ENCODE measurements around the gene SNX4. TPM values are rescaled to one million over a fixed set of nuclear protein-coding genes. Genes with fewer than 3 reads are reported as not detected.

Gene SNX4
- total and polyA plus RNA-seq, 4 donors, result 17.3 to 38.7 (median 31.6) TPM

- H3K36me3 ChIP-seq (ENCODE audit: control insufficient read depth in 1 of 2, insufficient read depth in 2 of 2, low read length in 1 of 2), result peaks cover 0 to 5% of the 10 kb centered on the region in 2 donors
- H3K27ac ChIP-seq (ENCODE audit: low read depth in 1 of 2, low read length in 2 of 2), result no peak overlapping the region
- H3K27me3 ChIP-seq (ENCODE audit: control insufficient read depth in 1 of 2, insufficient read depth in 2 of 2, low read length in 1 of 2), result no peaks in the 10 kb centered on the region
- no peaks in the 10 kb centered on the region for H3K4me1 ChIP-seq (ENCODE audit: control insufficient read depth in 1 of 2, insufficient read depth in 2 of 2, low read length in 2 of 2)
- intact Hi-C loops (cut with DNase I), result no loop called here
- no peaks in the 10 kb centered on the region for H3K9me3 ChIP-seq (ENCODE audit: control insufficient read depth, low read length)
- ATAC-seq (ENCODE audit: low FRiP score) (no peak), DNase-seq (no peak)
- 63 to 73% methylated on average over 2 of the region's 2 CpGs for WGBS, 2 donors
- no peak overlapping the region for H3K4me3 ChIP-seq (ENCODE audit: low read length in 2 of 2)
Observed at GRCh38 chr3:125480656-125481374, 39.2 kb downstream of the SNX4 start.

GRCh38 chr3:125479091-125479490, 40.9 kb downstream of the SNX4 start:
- H3K36me3 ChIP-seq (ENCODE audit: control insufficient read depth in 1 of 2, insufficient read depth in 2 of 2, low read length in 1 of 2), result peaks cover 2 to 5% of the 10 kb centered on the region in 2 donors
- WGBS, 2 donors, result 88 to 93% methylated on average over 4 of the region's 4 CpGs
- DNase-seq, result no peak
- no peak overlapping the region for H3K4me3 ChIP-seq (ENCODE audit: low read length in 2 of 2)
- intact Hi-C loops (cut with DNase I), result no loop called here
- no peak for ATAC-seq (ENCODE audit: low FRiP score)
- no peaks in the 10 kb centered on the region for H3K27me3 ChIP-seq (ENCODE audit: control insufficient read depth in 1 of 2, insufficient read depth in 2 of 2, low read length in 1 of 2)
- no peak overlapping the region for H3K27ac ChIP-seq (ENCODE audit: low read depth in 1 of 2, low read length in 2 of 2)
- no peaks in the 10 kb centered on the region for H3K4me1 ChIP-seq (ENCODE audit: control insufficient read depth in 1 of 2, insufficient read depth in 2 of 2, low read length in 2 of 2)
- H3K9me3 ChIP-seq (ENCODE audit: control insufficient read depth, low read length), result no peaks in the 10 kb centered on the region

- H3K9me3 ChIP-seq (ENCODE audit: control insufficient read depth, low read length), result no peaks in the 10 kb centered on the region
- H3K27me3 ChIP-seq (ENCODE audit: control insufficient read depth in 1 of 2, insufficient read depth in 2 of 2, low read length in 1 of 2), result no peaks in the 10 kb centered on the region
- WGBS, 2 donors, result 70 to 75% methylated on average over 2 of the region's 2 CpGs
- H3K27ac ChIP-seq (ENCODE audit: low read depth in 1 of 2, low read length in 2 of 2), result no peak overlapping the region
- intact Hi-C loops (cut with DNase I), result no loop called here
- no peak overlapping the region for H3K4me3 ChIP-seq (ENCODE audit: low read length in 2 of 2)
- peaks cover 2 to 5% of the 10 kb centered on the region in 2 donors for H3K36me3 ChIP-seq (ENCODE audit: control insufficient read depth in 1 of 2, insufficient read depth in 2 of 2, low read length in 1 of 2)
- no peak for ATAC-seq (ENCODE audit: low FRiP score)
- no peak for DNase-seq
- H3K4me1 ChIP-seq (ENCODE audit: control insufficient read depth in 1 of 2, insufficient read depth in 2 of 2, low read length in 2 of 2), result no peaks in the 10 kb centered on the region
Observed at GRCh38 chr3:125478326-125478725, 41.7 kb downstream of the SNX4 start.

GRCh38 chr3:125477701-125478100, 42.3 kb downstream of the SNX4 start:
- ATAC-seq (ENCODE audit: low FRiP score), result no peak
- WGBS, 2 donors, result 83 to 92% methylated on average over 1 of the region's 1 CpG
- Histone ChIP-seq H3K27ac (ENCODE audit: low read depth in 1 of 2, low read length in 2 of 2) (no peak overlapping the region), H3K4me1 (ENCODE audit: control insufficient read depth in 1 of 2, insufficient read depth in 2 of 2, low read length in 2 of 2) (no peaks in the 10 kb centered on the region), H3K27me3 (ENCODE audit: control insufficient read depth in 1 of 2, insufficient read depth in 2 of 2, low read length in 1 of 2) (no peaks in the 10 kb centered on the region), H3K9me3 (ENCODE audit: control insufficient read depth, low read length) (no peaks in the 10 kb centered on the region), H3K36me3 (ENCODE audit: control insufficient read depth in 1 of 2, insufficient read depth in 2 of 2, low read length in 1 of 2) (peaks cover 4 to 5% of the 10 kb centered on the region in 2 donors), H3K4me3 (ENCODE audit: low read length in 2 of 2) (no peak overlapping the region)
- intact Hi-C loops (cut with DNase I), result no loop called here
- no peak for DNase-seq

GRCh38 chr3:125470671-125471070, 49.3 kb downstream of the SNX4 start:
- no peaks in the 10 kb centered on the region for H3K9me3 ChIP-seq (ENCODE audit: control insufficient read depth, low read length)
- WGBS, 2 donors, result 3 to 13% methylated on average over 1 of the region's 1 CpG
- H3K36me3 ChIP-seq (ENCODE audit: control insufficient read depth in 1 of 2, insufficient read depth in 2 of 2, low read length in 1 of 2), result peaks cover 3% of the 10 kb centered on the region in 2 donors
- DNase-seq (no peak), ATAC-seq (ENCODE audit: low FRiP score) (no peak)
- H3K27ac ChIP-seq (ENCODE audit: low read depth in 1 of 2, low read length in 2 of 2), result no peak overlapping the region
- no peak overlapping the region for H3K4me3 ChIP-seq (ENCODE audit: low read length in 2 of 2)
- no peaks in the 10 kb centered on the region for H3K27me3 ChIP-seq (ENCODE audit: control insufficient read depth in 1 of 2, insufficient read depth in 2 of 2, low read length in 1 of 2)
- intact Hi-C loops (cut with DNase I), result no loop called here
- H3K4me1 ChIP-seq (ENCODE audit: control insufficient read depth in 1 of 2, insufficient read depth in 2 of 2, low read length in 2 of 2), result no peaks in the 10 kb centered on the region

- Histone ChIP-seq H3K27me3 (ENCODE audit: control insufficient read depth in 1 of 2, insufficient read depth in 2 of 2, low read length in 1 of 2) (no peaks in the 10 kb centered on the region), H3K4me1 (ENCODE audit: control insufficient read depth in 1 of 2, insufficient read depth in 2 of 2, low read length in 2 of 2) (no peaks in the 10 kb centered on the region), H3K4me3 (ENCODE audit: low read length in 2 of 2) (no peak overlapping the region), H3K27ac (ENCODE audit: low read depth in 1 of 2, low read length in 2 of 2) (no peak overlapping the region), H3K36me3 (ENCODE audit: control insufficient read depth in 1 of 2, insufficient read depth in 2 of 2, low read length in 1 of 2) (peaks cover under 1 to 4% of the 10 kb centered on the region in 2 donors), H3K9me3 (ENCODE audit: control insufficient read depth, low read length) (no peaks in the 10 kb centered on the region)
- ATAC-seq (ENCODE audit: low FRiP score), result no peak
- 78 to 84% methylated on average over 5 of the region's 5 CpGs for WGBS, 2 donors
- no peak for DNase-seq
- intact Hi-C loops (cut with DNase I), result no loop called here
Observed at GRCh38 chr3:125462722-125463299, 57.2 kb downstream of the SNX4 start.

- Histone ChIP-seq H3K4me1 (ENCODE audit: control insufficient read depth in 1 of 2, insufficient read depth in 2 of 2, low read length in 2 of 2) (no peaks in the 10 kb centered on the region), H3K9me3 (ENCODE audit: control insufficient read depth, low read length) (no peaks in the 10 kb centered on the region), H3K27ac (ENCODE audit: low read depth in 1 of 2, low read length in 2 of 2) (no peak overlapping the region), H3K27me3 (ENCODE audit: control insufficient read depth in 1 of 2, insufficient read depth in 2 of 2, low read length in 1 of 2) (no peaks in the 10 kb centered on the region), H3K36me3 (ENCODE audit: control insufficient read depth in 1 of 2, insufficient read depth in 2 of 2, low read length in 1 of 2) (peaks cover 2 to 4% of the 10 kb centered on the region in 2 donors), H3K4me3 (ENCODE audit: low read length in 2 of 2) (no peak overlapping the region)
- WGBS, 2 donors, result 92 to 93% methylated on average over 6 of the region's 6 CpGs
- DNase-seq (no peak), ATAC-seq (ENCODE audit: low FRiP score) (no peak)
- intact Hi-C loops (cut with DNase I), result no loop called here
Observed at GRCh38 chr3:125461896-125462295, 58.1 kb downstream of the SNX4 start.

- H3K4me1 ChIP-seq (ENCODE audit: control insufficient read depth in 1 of 2, insufficient read depth in 2 of 2, low read length in 2 of 2), result no peaks in the 10 kb centered on the region
- H3K4me3 ChIP-seq (ENCODE audit: low read length in 2 of 2), result no peak overlapping the region
- no peak overlapping the region for H3K27ac ChIP-seq (ENCODE audit: low read depth in 1 of 2, low read length in 2 of 2)
- peaks cover 2 to 4% of the 10 kb centered on the region in 2 donors for H3K36me3 ChIP-seq (ENCODE audit: control insufficient read depth in 1 of 2, insufficient read depth in 2 of 2, low read length in 1 of 2)
- H3K27me3 ChIP-seq (ENCODE audit: control insufficient read depth in 1 of 2, insufficient read depth in 2 of 2, low read length in 1 of 2), result no peaks in the 10 kb centered on the region
- no peaks in the 10 kb centered on the region for H3K9me3 ChIP-seq (ENCODE audit: control insufficient read depth, low read length)
- 31 to 33% methylated on average over 3 of the region's 3 CpGs for WGBS, 2 donors
- ATAC-seq (ENCODE audit: low FRiP score), result no peak
- DNase-seq, result no peak
- intact Hi-C loops (cut with DNase I), result no loop called here
Observed at GRCh38 chr3:125460233-125460632, 59.8 kb downstream of the SNX4 start.

GRCh38 chr3:125443923-125444322, 76.1 kb downstream of the SNX4 start:
- Histone ChIP-seq H3K27me3 (ENCODE audit: control insufficient read depth in 1 of 2, insufficient read depth in 2 of 2, low read length in 1 of 2) (no peaks in the 10 kb centered on the region), H3K27ac (ENCODE audit: low read depth in 1 of 2, low read length in 2 of 2) (no peak overlapping the region), H3K4me3 (ENCODE audit: low read length in 2 of 2) (no peak overlapping the region), H3K4me1 (ENCODE audit: control insufficient read depth in 1 of 2, insufficient read depth in 2 of 2, low read length in 2 of 2) (no peaks in the 10 kb centered on the region), H3K36me3 (ENCODE audit: control insufficient read depth in 1 of 2, insufficient read depth in 2 of 2, low read length in 1 of 2) (peaks cover 0 to 1% of the 10 kb centered on the region in 2 donors), H3K9me3 (ENCODE audit: control insufficient read depth, low read length) (no peaks in the 10 kb centered on the region)
- ATAC-seq (ENCODE audit: low FRiP score) (no peak), DNase-seq (no peak)
- intact Hi-C loops (cut with DNase I), result no loop called here
- WGBS, 2 donors, result 47 to 51% methylated on average over 1 of the region's 1 CpG
